H9 (cell line): ENCODE data around the gene PHF10. TPM values are rescaled to one million over a fixed set of nuclear protein-coding genes. Genes with fewer than 3 reads are reported as not detected.

Experiments used
- DNase-seq: peaks from one replicate; pipeline ENCODE4 v3.0.0-alpha.2; 2017
- H2AFZ ChIP-seq: one replicate; pipeline ENCODE4 v1.6.1; 2013; ENCODE audit warnings: mild to moderate bottlenecking, low read length, control low read depth, moderate library complexity
- H2AK5ac ChIP-seq: 2 replicates; pipeline ENCODE4 v1.6.1; 2013; ENCODE audit warnings: low read length, control low read depth, mixed read lengths; ENCODE audit not compliant: insufficient read length
- H2BK120ac ChIP-seq: one replicate; pipeline ENCODE4 v1.6.1; 2013; ENCODE audit warnings: low read depth, mild to moderate bottlenecking, low read length, control low read depth, inconsistent platforms; ENCODE audit not compliant: poor library complexity, severe bottlenecking
- H2BK12ac ChIP-seq: 2 replicates; pipeline ENCODE4 v1.6.1; 2013; ENCODE audit warnings: low read length, control low read depth, mixed read lengths, low read depth; ENCODE audit not compliant: insufficient read length
- H2BK15ac ChIP-seq: 2 replicates; pipeline ENCODE4 v1.6.1; 2013; ENCODE audit warnings: low read depth, low read length, control low read depth
- H2BK20ac ChIP-seq: one replicate; pipeline ENCODE4 v1.6.1; 2013; ENCODE audit warnings: low read depth, mild to moderate bottlenecking, low read length, control low read depth, inconsistent platforms; ENCODE audit not compliant: poor library complexity, severe bottlenecking
- H2BK5ac ChIP-seq: 2 replicates; pipeline ENCODE4 v1.6.1; 2013; ENCODE audit warnings: low read length, control low read depth, mixed read lengths; ENCODE audit not compliant: insufficient read length
- H3K14ac ChIP-seq: 2 replicates; pipeline ENCODE4 v1.6.1; 2013; ENCODE audit warnings: low read length, control low read depth; ENCODE audit not compliant: insufficient read depth
- H3K18ac ChIP-seq: 2 replicates; pipeline ENCODE4 v1.6.1; 2013; ENCODE audit warnings: low read depth, mild to moderate bottlenecking, mixed read lengths, low read length, control low read depth; ENCODE audit not compliant: insufficient read length
- H3K23ac ChIP-seq: 2 replicates; pipeline ENCODE4 v1.6.1; 2013; ENCODE audit warnings: low read length, control low read depth, mixed read lengths, low read depth; ENCODE audit not compliant: insufficient read length
- H3K23me2 ChIP-seq: 2 replicates; pipeline ENCODE4 v1.6.1; 2013; ENCODE audit warnings: low read depth, mild to moderate bottlenecking, mixed read lengths, low read length, control low read depth; ENCODE audit not compliant: insufficient read length, poor library complexity, severe bottlenecking
- H3K27ac ChIP-seq: 2 replicates; pipeline ENCODE4 v1.5.1; 2013; ENCODE audit warnings: low read length, control low read depth, mixed read lengths, low read depth; ENCODE audit not compliant: insufficient read length
- H3K27me3 ChIP-seq: 2 replicates; pipeline ENCODE4 v1.6.1; 2013; ENCODE audit warnings: low read length, control low read depth, inconsistent platforms; ENCODE audit not compliant: insufficient read depth
- H3K4ac ChIP-seq: 2 replicates; pipeline ENCODE4 v1.6.1; 2013; ENCODE audit warnings: low read depth, mild to moderate bottlenecking, control low read depth, inconsistent platforms, low read length, moderate library complexity
- H3K4me1 ChIP-seq: 2 replicates; pipeline ENCODE4 v1.6.1; 2013; ENCODE audit warnings: low read length, control low read depth, inconsistent platforms; ENCODE audit not compliant: insufficient read depth
- H3K4me2 ChIP-seq: 2 replicates; pipeline ENCODE4 v1.6.1; 2013; ENCODE audit warnings: low read length, control low read depth, mixed read lengths; ENCODE audit not compliant: insufficient read length, insufficient read depth
- H3K56ac ChIP-seq: 2 replicates; pipeline ENCODE4 v1.6.1; 2013; ENCODE audit warnings: low read depth, mild to moderate bottlenecking, mixed read lengths, low read length, control low read depth; ENCODE audit not compliant: insufficient read length
- H3K79me1 ChIP-seq: 2 replicates; pipeline ENCODE4 v1.6.1; 2013; ENCODE audit warnings: low read depth, mild to moderate bottlenecking, moderate library complexity, low read length, control low read depth, inconsistent platforms; ENCODE audit not compliant: insufficient read depth, poor library complexity, severe bottlenecking
- H3K79me2 ChIP-seq: 2 replicates; pipeline ENCODE4 v1.6.1; 2013; ENCODE audit warnings: low read length, control low read depth, inconsistent platforms; ENCODE audit not compliant: insufficient read depth
- H3K9ac ChIP-seq: 2 replicates; pipeline ENCODE4 v1.6.1; 2013; ENCODE audit warnings: low read length, control low read depth, mixed read lengths; ENCODE audit not compliant: insufficient read length; ENCODE audit errors: extremely low read depth
- H3K9me3 ChIP-seq: one replicate; pipeline ENCODE4 v1.6.1; 2013; ENCODE audit warnings: low read depth, low read length, inconsistent platforms; ENCODE audit not compliant: control insufficient read depth
- H3T11ph ChIP-seq: one replicate; pipeline ENCODE4 v1.6.1; 2013; ENCODE audit warnings: mild to moderate bottlenecking, low read length, control low read depth, inconsistent platforms
- H4K20me1 ChIP-seq: one replicate; pipeline ENCODE4 v1.6.1; 2013; ENCODE audit not compliant: control insufficient read depth, insufficient read length, insufficient read depth
- H4K5ac ChIP-seq: 2 replicates; pipeline ENCODE4 v1.6.1; 2013; ENCODE audit warnings: low read depth, mild to moderate bottlenecking, mixed read lengths, low read length, control low read depth; ENCODE audit not compliant: insufficient read length
- H4K8ac ChIP-seq: replicated peaks from 2 replicates; pipeline ENCODE4 v1.6.1; 2013; ENCODE audit warnings: low read length, control low read depth, mixed read lengths, low read depth; ENCODE audit not compliant: insufficient read length
- H4K91ac ChIP-seq: 2 replicates; pipeline ENCODE4 v1.6.1; 2013; ENCODE audit warnings: low read depth, mild to moderate bottlenecking, moderate library complexity, mixed read lengths, low read length, control low read depth; ENCODE audit not compliant: insufficient read length
- H3K27ac Mint-ChIP-seq, 3 experiments: 2 replicates in 2 of 3; 3 replicates in 1 of 3; pipeline ENCODE4 v1.8.0; 2020 to 2021; ENCODE audit warnings: mixed read lengths in 3 of 3, mild to moderate bottlenecking in 1 of 3, moderate library complexity in 1 of 3
- H3K27me3 Mint-ChIP-seq: 2 replicates; pipeline ENCODE4 v1.8.0; 2021; ENCODE audit warnings: low read depth, mild to moderate bottlenecking, moderate library complexity, mixed read lengths
- H3K36me3 Mint-ChIP-seq, 3 experiments: 2 replicates in 2 of 3; 3 replicates in 1 of 3; pipeline ENCODE4 v1.8.0; 2020 to 2021; ENCODE audit warnings: low read depth in 3 of 3, mixed read lengths in 3 of 3; ENCODE audit not compliant: insufficient read depth in 1 of 3
- H3K4me1 Mint-ChIP-seq, 2 experiments: 2 replicates each; pipeline ENCODE4 v1.8.0; 2020; ENCODE audit warnings: mixed read lengths in 2 of 2
- H3K4me3 Mint-ChIP-seq, 2 experiments: 2 replicates in 1 of 2; 3 replicates in 1 of 2; pipeline ENCODE4 v1.8.0; 2020 to 2021; ENCODE audit warnings: mild to moderate bottlenecking in 2 of 2, mixed read lengths in 2 of 2, moderate library complexity in 1 of 2
- H3K9me3 Mint-ChIP-seq, 2 experiments: 2 replicates in 1 of 2; 3 replicates in 1 of 2; pipeline ENCODE4 v1.8.0; 2020; ENCODE audit warnings: mild to moderate bottlenecking in 2 of 2, mixed read lengths in 2 of 2, moderate library complexity in 1 of 2
- WGBS: extraction: QIAGEN DNeasy Blood & Tissue Kit; methylation state at CpG from one replicate; pipeline ENCODE4 v1.1.7; 2013; ENCODE audit warnings: missing lambda C conversion rate, low lambda C conversion rate, mixed read lengths; ENCODE audit not compliant: insufficient read length; ENCODE audit errors: extremely low coverage; 5-methylcytosine and 5-hydroxymethylcytosine counted together
- total RNA-seq: library from RNA; stranded (reverse); gene quantifications from 2 replicates; pipeline ENCODE4 v1.2.1, GENCODE V29; 2021
- TF ChIP-seq, protein P1 (sequence below): fragments of 200-600 bp; sonication (generic); conservative IDR thresholded peaks from 3 replicates; pipeline ENCODE4 v1.8.0; 2021; ENCODE audit warnings: antibody characterized with exemption, mild to moderate bottlenecking

PHF10 gene
- total RNA-seq, 1 experiment from 2014 or later = 59.0 TPM

DNA sequence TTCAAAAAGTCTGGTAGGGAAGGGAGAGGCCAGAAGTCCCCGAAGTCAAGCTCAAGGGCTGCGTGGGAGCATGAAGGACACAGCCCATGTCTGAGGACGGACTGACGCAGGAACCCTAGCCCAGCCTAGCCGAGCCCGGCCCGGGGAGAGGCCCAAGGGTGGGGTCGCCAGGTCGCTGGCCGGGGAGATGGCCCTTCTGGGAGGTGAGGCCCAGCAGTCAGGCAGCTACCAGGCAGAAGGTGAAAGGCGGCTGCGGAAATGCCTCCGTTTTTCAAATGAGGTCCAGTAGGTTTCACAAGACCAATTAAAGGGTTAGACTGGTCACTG lies 67.1 kb downstream of the PHF10 start:
- H3K9me3 ChIP-seq = peaks cover 9% of the 10 kb centered on the region
- no peak for DNase-seq
- Mint-ChIP-seq H3K4me1 (peaks cover 6 to 7% of the 10 kb centered on the region in 2 experiments), H3K27me3 (no peaks in the 10 kb centered on the region), H3K36me3 (peaks cover 61 to 82% (median 68%) of the 10 kb centered on the region in 3 experiments), H3K9me3 (peaks cover 7 to 9% of the 10 kb centered on the region in 2 experiments; a peak in 2 of 5 replicates), H3K27ac (no peak overlapping the region), H3K4me3 (no peak overlapping the region; a peak in 1 of 5 replicates)
- no peak overlapping the region for H4K5ac ChIP-seq
- no peak overlapping the region for H2BK20ac ChIP-seq
- H3K23me2 ChIP-seq = no peaks in the 10 kb centered on the region
- H4K8ac ChIP-seq = no peak overlapping the region
- H2AK5ac ChIP-seq = no peak overlapping the region
- H2BK15ac ChIP-seq = no peak overlapping the region
- H3K27me3 ChIP-seq = no peaks in the 10 kb centered on the region
- H3K79me1 ChIP-seq = no peaks in the 10 kb centered on the region
- H2AFZ ChIP-seq = no peak overlapping the region
- no peak overlapping the region for H3K23ac ChIP-seq
- H3K18ac ChIP-seq = no peak overlapping the region
- H3K4me2 ChIP-seq = no peak overlapping the region
- H3T11ph ChIP-seq = no peak overlapping the region
- no peak overlapping the region for H4K91ac ChIP-seq
- H2BK12ac ChIP-seq = no peak overlapping the region
- H3K4me1 ChIP-seq = no peaks in the 10 kb centered on the region
- no peaks in the 10 kb centered on the region for H3K79me2 ChIP-seq
- no peak overlapping the region for H3K27ac ChIP-seq
- WGBS = no CpG with 5 or more reads among the region's 13 CpGs
- H3K9ac ChIP-seq = no peak overlapping the region
- no peak overlapping the region for H2BK5ac ChIP-seq
- no peak overlapping the region for H3K4ac ChIP-seq
- no peak overlapping the region; the same call in 1 of the 2 replicates for H3K14ac ChIP-seq
- H4K20me1 ChIP-seq = no peaks in the 10 kb centered on the region
- no peak overlapping the region for H3K56ac ChIP-seq
- no peak overlapping the region for H2BK120ac ChIP-seq
- TF ChIP-seq, protein P1, sequence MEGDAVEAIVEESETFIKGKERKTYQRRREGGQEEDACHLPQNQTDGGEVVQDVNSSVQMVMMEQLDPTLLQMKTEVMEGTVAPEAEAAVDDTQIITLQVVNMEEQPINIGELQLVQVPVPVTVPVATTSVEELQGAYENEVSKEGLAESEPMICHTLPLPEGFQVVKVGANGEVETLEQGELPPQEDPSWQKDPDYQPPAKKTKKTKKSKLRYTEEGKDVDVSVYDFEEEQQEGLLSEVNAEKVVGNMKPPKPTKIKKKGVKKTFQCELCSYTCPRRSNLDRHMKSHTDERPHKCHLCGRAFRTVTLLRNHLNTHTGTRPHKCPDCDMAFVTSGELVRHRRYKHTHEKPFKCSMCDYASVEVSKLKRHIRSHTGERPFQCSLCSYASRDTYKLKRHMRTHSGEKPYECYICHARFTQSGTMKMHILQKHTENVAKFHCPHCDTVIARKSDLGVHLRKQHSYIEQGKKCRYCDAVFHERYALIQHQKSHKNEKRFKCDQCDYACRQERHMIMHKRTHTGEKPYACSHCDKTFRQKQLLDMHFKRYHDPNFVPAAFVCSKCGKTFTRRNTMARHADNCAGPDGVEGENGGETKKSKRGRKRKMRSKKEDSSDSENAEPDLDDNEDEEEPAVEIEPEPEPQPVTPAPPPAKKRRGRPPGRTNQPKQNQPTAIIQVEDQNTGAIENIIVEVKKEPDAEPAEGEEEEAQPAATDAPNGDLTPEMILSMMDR = no peak
